GM10847 (cell line): ENCODE data around the gene FKBP8.

ENCODE experiments used
- POLR2A ChIP-seq: IDR thresholded peaks from 2 replicates; pipeline ENCODE4 v1.6.1; 2011; ENCODE audit not compliant: insufficient read length; ENCODE audit errors: extremely low read depth

The FKBP8 gene

DNA sequence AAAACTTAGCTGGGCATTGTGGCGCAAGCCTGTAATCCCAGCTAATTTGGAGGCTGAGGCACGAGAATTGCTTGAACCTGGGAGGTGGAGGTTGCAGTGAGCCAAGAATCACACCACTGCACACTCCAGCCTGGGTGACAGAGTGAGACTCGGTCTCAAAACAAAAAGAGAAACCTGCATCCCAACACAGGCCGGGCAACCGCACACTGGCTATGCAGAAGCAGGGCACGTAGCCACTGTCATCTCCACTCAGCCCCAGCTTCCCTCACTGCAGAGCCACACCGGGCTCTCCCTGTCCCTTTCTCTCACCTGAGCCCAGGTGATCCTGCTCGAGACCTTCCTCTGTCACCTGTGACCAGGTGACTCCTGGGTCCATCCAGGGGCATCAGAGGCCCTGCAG is 33.2 kb downstream of the FKBP8 start:
- TF ChIP-seq POLR2A, result no peak

DNA sequence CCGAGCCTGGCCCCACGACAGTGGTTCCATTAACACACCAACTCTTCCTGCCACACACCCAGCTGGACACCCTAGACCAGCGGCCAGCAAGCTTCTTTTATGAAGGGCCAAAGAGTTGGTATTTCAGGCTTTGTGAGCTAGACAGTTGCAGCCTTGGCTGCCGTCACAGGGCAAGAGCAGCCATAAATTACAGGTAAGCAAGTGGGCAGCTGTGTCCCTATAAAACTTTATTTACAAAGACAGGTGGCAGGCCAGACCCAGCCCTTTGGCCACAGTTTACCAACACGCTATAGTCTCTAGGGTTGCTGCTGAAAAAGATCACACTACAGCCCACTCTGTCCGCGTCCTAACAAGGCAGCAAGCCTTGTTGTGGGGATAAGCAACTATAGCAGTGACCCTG is 34.8 kb downstream of the FKBP8 start:
- TF ChIP-seq POLR2A, result no peak

DNA sequence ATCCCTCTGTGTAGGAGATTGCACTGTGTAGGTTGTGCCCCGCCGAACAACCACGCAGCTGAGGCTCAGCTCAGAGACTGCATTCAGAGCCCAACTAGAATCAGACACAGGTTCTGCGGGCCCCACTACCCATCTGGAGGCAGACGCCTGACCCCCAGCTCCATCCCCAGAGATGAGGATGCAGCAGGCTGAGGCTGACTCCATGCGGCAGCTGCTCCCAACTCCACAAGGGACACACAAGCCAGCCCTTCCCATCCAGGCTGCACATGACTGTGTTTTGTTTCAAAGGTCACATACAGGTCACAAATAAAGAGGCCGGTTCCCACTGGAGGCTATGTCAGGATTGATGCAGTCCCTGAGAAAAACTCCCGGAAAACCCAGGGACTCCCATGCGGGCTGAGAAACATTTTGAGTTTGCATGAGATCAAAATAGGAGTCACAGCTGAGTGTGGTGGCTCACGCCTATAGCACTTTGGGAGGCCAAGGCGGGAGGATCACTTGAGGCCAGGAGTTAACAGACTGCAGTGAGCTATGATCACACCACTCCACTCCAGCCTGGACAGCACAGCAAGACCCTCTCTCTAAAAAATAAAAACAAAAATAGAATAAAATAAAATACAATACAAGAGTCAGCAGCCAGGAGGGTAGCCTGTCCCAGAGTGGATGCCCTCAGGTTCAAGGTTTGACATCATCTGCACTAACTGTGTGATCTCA is 35.5 kb downstream of the FKBP8 start:
- TF ChIP-seq POLR2A, result no peak

DNA sequence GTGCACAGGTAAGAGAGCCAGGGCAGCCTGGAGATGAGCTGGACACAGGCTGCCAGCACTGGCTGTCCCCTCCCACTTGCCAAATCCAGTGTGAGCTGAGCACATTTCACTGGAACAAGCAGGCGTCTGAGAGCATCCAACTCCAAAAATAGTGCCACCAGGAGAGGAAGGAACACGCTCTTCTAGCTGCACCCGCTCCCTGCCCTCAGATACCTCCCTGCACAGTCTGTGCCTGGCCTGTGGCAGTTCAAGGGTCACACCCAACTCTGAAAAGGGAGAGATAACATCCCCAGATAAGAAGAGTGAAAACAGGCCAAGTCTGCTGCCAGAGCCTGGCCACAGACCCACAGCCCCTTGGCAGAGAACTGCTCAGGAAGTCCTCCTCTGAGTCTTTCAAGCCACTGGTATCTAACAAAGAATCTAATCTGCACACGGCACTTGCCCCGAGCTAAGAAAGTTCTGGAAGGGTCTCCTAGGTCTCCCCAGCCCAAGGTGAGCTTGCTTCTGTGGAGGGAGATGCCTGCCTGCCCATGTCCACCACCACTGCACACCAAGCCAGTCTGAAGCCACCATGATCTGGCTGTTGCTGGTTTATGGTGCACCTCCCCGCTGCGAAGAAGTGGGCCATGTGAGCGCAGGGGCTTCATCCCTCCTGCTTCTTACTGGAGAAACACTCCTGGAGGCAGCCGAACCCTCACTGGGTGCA is 36.2 kb downstream of the FKBP8 start:
- no peak for TF ChIP-seq POLR2A

DNA sequence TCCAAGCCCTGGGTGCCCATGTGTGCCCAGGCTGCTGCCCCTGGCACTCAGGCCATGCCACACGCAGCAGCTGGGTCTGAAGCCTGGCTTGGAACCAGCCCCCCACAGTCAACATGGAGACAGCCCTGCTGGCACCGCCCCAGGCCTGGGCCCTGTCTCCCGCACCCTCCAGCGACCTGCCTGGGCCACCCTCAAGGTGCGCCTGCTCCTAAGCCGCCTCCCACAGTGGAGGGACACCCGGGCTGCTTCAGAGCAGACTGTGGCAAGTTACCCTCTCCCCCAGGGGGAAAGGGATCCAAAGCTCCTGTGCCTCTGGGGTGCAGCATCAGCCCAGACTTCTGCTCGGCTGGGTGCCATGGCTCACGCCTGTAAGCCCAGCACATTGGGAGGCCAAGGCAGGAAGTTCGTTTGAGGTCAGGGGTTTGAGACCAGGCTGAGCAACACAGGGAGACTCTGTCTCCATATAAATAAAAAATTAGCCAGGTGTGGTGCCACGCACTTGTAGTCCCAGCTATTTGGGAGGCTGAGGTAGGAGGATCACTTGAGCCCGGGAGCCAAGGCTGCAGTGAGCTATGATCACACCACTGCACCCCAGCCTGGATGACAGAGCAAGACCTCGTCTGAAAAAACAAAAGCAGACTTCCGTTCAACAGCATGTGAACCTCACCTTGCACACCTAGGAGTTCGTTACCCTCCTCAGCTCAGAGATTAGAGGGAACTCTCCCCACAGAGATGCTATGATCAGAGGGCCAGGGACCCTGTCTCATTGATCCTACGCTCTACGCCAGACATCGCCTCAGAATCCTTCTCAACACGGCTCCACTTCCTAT is 37.1 kb downstream of the FKBP8 start:
- TF ChIP-seq POLR2A, result no peak

DNA sequence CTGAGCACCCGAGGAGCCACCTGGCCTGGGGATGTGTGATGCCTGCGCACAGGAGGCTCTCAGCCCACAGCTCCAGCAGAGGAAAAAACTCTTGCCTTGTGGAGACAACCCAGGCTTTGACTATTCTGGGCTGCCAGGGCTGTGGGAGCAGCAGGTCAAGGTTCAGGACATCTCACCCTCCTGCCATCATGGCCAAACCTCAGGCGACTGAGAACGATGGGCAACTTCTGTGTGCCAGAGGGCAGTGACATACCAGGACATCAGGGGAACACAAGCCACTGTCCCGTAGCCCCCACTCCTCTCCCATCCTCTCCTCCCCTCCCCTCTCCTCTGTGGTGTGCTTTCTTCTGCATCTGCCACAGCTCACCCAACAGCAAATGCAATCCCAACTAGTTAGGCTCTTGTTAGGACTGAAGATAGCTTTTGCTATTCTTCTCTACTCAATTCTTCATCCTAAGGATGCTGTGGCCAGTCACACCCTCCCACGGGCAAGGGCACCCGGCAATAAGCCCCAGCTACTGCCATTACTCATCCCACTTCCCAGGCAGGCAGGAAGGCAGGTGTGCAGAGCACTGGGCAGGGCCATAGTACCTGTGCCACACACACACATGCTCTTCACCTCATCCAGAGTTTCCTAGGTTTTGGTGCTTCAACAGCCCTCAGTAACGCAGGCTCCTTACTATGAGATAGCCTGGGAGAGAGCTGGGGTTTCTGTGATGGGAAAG is 38.3 kb downstream of the FKBP8 start:
- no peak for TF ChIP-seq POLR2A

DNA sequence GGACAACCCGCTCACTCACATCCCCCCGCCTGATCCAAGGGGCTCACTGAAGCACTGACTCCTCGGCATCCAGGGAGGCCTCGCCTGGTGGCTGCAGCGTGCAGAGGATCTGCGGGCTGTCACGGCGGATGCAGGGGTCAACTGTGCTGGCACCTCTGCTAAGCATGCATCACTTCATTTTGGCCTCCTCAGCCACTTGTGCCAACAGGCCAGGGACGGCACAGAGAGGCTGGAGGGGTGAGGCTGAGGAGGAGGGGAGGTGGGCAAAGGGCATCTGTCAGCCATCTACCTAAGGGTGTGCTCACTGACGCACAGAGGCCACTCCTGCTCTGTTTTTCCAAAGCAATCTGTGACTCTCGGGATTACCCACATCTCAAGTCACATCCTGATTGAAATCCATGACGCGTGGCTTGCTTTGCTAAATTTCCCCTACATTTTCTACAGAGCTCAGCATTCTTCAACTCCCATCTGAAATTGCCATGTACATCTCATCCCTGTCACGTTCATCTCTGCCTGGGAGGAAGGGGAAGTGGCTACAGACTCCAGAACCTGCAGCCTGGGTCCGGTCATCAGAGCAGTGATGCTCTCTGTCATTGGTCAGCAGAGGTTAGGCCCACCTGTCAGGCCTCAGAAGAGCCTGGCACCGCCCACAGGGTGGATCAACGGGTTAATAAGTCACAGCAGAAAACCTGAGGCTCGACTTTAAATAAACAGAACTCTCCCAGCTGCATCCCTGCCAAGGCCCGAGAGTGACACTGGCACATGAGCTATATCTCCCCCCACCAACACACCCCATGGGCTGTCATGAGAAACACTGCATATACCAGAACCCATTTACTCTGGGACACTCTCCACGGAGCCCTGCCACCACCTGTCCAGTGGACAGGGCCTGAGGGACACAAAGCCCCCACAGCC is 39.1 kb downstream of the FKBP8 start:
- no peak for TF ChIP-seq POLR2A

DNA sequence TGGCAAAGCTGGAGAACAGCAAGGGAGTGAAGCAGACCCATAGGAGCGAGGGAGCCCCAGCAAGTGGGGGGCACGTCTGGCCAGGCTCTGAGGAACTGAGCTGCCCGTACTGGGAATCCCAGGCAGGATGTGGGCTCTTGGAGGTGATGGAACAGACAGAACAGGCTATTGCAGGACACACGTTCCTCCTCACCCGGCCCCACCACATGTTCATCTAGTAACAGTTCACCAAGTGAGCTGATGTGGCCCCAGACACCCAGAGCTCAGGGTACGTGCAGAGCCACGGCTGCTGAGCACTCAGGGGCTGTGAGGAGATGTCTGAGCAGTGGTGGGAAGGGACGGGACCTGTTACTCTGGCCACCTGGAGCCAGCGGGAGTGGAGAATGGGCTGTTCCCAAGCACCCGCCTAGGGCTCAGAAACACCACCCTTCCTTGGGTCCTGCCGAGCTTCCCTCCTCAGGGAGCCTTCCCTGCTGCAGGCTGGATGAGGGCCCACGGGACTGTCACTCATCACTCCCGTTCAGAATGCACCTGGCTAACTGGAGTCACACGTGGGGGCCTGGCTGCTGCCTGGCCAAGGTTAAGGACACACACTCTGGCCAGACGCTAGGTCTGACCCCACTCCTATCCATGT is 39.9 kb downstream of the FKBP8 start:
- no peak for TF ChIP-seq POLR2A

DNA sequence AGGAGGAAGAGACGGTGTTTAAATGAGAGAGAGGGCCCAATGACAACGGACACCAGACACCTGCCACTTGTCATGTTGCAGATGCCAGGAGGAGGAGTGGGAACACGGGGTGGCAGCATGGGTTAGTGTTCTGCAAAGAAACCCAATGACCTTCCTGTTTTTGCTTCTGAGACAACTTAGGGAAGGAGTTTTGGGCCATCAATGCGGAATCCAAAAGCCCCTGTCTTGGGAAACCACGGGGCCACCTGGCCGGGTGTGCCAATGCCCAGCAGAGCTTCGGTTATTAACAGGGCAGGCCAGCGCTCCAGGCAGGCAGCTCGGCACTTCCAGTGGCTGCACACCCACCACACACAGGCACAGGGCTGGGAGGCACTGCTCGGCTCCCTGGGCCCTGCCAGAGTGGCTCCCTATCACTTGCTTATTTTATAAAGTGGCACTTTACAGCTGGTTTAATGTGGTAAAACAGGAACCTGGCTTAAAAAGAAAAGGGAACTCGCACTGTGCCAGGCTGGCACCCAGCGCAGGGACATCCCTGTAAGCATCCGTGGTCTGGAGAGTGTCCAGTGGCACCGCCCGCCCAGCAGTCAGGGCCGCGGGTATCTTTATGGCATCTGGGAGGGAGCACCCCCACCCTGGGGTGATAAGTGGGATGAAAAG is 40.6 kb downstream of the FKBP8 start:
- no peak for TF ChIP-seq POLR2A

DNA sequence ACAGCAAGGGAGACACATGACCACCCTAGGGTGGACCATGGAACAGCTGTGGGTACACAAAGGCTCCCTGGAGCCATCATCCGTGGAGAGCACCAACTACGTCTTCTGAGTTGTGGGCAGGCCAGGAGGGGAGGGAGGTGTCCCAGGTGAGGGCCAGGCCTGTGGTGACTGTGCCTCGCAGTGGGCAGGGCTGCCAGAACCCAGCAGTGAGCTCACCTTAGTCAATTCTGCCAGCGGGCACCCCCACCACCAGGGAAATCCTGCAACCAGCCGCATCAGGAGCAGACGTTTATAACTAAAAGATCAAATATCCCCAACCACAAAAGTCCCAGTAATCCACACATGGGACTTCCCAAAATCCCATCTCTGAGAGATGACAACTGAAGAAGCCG is 41.1 kb downstream of the FKBP8 start:
- no peak for TF ChIP-seq POLR2A

DNA sequence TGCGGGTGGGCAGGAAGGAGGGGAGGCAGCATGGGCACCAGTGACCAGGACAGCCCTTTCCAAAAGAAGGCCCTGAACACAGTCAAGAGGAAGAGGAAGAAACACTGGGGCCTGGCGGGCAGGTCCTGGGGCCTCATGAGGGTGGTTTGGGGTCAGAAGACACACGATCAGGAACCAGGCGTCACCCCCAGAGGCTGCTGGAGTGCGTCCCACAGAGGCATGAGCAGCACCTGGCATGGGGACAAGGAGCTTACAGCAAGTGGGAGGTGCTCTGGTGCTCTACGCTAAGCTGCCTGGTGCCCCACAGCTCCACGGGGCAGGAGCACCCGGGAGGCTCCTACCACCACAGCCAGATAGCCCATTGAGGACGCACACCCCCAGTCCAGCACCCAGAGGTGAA is 41.5 kb downstream of the FKBP8 start:
- TF ChIP-seq POLR2A, result no peak

DNA sequence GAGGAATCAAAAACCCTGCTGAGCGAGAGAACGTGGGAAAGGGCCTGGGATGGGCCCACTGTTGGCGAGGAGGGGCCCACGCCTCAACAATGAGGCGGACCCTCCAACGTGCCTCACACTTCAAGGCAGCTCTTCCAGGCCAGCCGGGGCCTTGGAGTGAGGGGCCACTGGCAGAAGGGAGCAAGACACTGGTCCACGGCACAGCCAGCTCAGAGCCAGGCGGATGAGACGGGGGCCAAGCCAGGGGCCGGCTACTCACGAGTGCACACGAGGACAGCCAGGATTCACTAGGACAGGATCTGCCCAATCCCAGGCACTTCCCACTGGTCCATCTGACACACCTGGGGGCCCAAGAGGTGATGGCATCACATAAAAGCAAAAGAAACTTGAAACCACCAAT is 42.0 kb downstream of the FKBP8 start:
- TF ChIP-seq POLR2A, result no peak

DNA sequence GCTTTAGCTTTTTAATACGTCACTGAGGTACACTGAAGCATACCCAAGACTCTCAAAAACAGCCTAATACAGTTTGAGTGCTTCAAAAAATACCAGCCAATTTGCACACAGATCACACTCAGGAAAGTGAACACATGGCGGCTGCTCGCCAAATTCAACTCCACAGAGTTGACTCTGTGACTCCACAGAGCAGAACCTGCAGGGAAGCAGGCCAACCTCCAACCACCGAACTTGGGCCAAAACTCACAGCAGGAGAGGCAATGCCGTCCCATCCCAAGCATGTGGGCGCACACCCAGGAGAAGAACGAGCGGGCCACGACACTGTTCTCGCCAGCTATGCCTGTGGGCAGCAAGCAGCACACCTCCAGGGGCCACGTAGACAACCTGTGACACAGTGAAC is 42.6 kb downstream of the FKBP8 start:
- TF ChIP-seq POLR2A, result no peak
